HuH-7.5 (cell line): Measurements from ENCODE around the gene CORO2B.

Experiments used
- DNase-seq: peaks from one replicate; pipeline ENCODE4 v3.0.0; 2011; ENCODE audit warnings: low spot score

Gene CORO2B

GRCh38 chr15:68700455-68701123 is 121.8 kb downstream of the CORO2B start:
- no peak for DNase-seq

GRCh38 chr15:68701886-68702285 is 123.1 kb downstream of the CORO2B start:
- DNase-seq = no peak

- DNase-seq = no peak
Observed at GRCh38 chr15:68704496-68705021, 125.8 kb downstream of the CORO2B start.

GRCh38 chr15:68706256-68706655 is 127.5 kb downstream of the CORO2B start:
- no peak for DNase-seq

- DNase-seq = no peak
Observed at GRCh38 chr15:68706931-68707330, 128.1 kb downstream of the CORO2B start.

- DNase-seq = no peak
Observed at GRCh38 chr15:68707386-68707785, 128.6 kb downstream of the CORO2B start.

- no peak for DNase-seq
Observed at GRCh38 chr15:68709876-68710275, 131.1 kb downstream of the CORO2B start.

GRCh38 chr15:68710536-68710935 is 131.7 kb downstream of the CORO2B start:
- no peak for DNase-seq

- no peak for DNase-seq
Observed at GRCh38 chr15:68711406-68711805, 132.6 kb downstream of the CORO2B start.

- DNase-seq = no peak
Observed at GRCh38 chr15:68712886-68713285, 134.1 kb downstream of the CORO2B start.

- DNase-seq = no peak
Observed at GRCh38 chr15:68713874-68714273, 135.1 kb downstream of the CORO2B start.

- DNase-seq = no peak
Observed at GRCh38 chr15:68715111-68715510, 136.3 kb downstream of the CORO2B start.

- no peak for DNase-seq
Observed at GRCh38 chr15:68717951-68718350, 139.2 kb downstream of the CORO2B start.

- no peak for DNase-seq
Observed at GRCh38 chr15:68718468-68718867, 139.7 kb downstream of the CORO2B start.

GRCh38 chr15:68719051-68719450 is 140.3 kb downstream of the CORO2B start:
- DNase-seq = no peak

- no peak for DNase-seq
Observed at GRCh38 chr15:68719672-68720071, 140.9 kb downstream of the CORO2B start.

GRCh38 chr15:68721886-68722285 is 143.1 kb downstream of the CORO2B start:
- no peak for DNase-seq

- no peak for DNase-seq
Observed at GRCh38 chr15:68725736-68726135, 146.9 kb downstream of the CORO2B start.

GRCh38 chr15:68726246-68726645 is 147.5 kb downstream of the CORO2B start:
- DNase-seq = no peak

- no peak for DNase-seq
Observed at GRCh38 chr15:68729789-68730411, 151.1 kb downstream of the CORO2B start.

- no peak for DNase-seq
Observed at GRCh38 chr15:68730471-68730919, 151.7 kb downstream of the CORO2B start.

- no peak for DNase-seq
Observed at GRCh38 chr15:68730976-68731897, 152.4 kb downstream of the CORO2B start.

GRCh38 chr15:68732451-68732850 is 153.7 kb downstream of the CORO2B start:
- DNase-seq = no peak
